Stimulated activated CD4-positive, alpha-beta T cell treated with anti-CD3 and anti-CD28 coated beads, Interleukin-2, amount 100 ng/mL, for 4 hours (primary cell): Measurements from ENCODE around the gene ANKS6.

Source experiments
- DNase-seq: peaks from one replicate; pipeline ENCODE4 v3.0.0-alpha.2; 2020; ENCODE audit warnings: low read depth

ANKS6 gene

DNA sequence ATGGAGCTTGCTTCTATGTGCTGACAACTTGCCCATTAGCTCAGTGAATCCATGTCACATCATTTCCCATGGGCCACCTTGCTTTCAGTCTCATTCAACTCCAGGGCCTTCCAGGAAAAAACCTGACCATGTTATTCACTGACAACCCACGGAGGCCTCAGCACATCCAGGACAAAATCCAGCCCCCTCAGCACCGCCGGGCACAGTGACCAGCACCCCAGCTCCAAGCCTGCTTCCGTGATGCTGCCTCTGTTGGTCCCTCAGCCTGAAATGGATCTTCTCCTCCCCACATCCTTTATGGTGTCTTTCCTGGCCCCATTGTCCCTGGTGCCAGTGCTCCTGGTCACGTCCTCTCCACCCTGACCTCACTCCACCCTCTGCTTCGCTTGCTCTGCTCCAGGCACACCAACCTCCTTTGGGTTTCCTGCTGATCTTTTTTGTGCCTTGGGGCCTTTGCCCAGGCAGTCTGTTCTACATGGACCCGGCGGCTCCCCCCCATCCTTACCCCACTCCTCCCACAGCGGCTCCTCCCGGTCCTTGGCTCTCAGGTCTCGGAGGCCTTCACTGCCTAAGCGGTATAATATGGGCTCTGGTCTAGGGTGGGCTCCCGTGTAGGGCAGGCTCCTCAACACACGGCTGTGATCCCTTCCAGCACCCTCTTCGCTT, 25.0 kb downstream of the ANKS6 start:
- DNase-seq, result no peak

GRCh38 chr9:98770717-98771116, 25.6 kb downstream of the ANKS6 start:
- DNase-seq, result no peak

- DNase-seq, result no peak
Observed at GRCh38 chr9:98768344-98768743, 28.0 kb downstream of the ANKS6 start.

DNA sequence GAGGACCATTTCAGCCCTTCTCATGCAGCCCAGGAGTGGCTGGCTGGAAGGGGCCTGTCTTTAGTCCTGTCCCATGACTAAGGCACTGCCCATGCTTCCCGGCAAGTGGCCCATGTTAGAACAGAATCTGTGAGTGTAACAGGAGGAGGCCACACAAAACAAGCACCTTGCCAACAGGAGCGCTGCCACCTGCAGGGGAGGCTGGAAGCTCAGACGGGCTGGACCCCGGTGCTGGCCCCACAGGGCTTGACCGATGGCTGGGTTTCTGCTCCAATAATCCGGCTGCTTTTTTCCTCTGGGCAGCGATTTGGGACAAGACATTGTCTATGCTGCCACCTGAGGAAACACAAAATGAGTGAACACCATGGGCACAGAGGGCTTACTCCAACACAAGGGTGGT, 28.4 kb downstream of the ANKS6 start:
- no peak for DNase-seq

GRCh38 chr9:98767196-98767595, 29.2 kb downstream of the ANKS6 start:
- DNase-seq, result no peak

DNA sequence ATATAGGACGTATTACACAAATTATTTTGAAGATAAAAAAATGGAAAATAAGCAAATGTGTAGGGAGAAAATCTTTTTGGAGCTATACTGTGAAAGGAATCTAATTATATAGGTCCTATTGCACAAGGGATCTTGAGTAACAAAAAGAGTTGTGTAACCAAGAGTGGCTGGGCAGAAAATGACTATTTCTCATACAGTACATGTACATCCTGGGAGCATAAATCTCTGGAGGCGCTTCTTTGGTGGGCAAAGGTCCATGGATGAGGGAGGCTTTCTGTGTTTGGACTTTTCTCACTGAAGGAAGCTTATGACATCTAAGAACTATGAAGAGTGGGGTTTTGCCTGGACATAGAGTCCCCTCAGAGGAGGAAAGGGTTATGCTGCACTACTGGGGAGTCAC, 29.8 kb downstream of the ANKS6 start:
- DNase-seq, result no peak

GRCh38 chr9:98765256-98765655, 31.1 kb downstream of the ANKS6 start:
- DNase-seq, result no peak

DNA sequence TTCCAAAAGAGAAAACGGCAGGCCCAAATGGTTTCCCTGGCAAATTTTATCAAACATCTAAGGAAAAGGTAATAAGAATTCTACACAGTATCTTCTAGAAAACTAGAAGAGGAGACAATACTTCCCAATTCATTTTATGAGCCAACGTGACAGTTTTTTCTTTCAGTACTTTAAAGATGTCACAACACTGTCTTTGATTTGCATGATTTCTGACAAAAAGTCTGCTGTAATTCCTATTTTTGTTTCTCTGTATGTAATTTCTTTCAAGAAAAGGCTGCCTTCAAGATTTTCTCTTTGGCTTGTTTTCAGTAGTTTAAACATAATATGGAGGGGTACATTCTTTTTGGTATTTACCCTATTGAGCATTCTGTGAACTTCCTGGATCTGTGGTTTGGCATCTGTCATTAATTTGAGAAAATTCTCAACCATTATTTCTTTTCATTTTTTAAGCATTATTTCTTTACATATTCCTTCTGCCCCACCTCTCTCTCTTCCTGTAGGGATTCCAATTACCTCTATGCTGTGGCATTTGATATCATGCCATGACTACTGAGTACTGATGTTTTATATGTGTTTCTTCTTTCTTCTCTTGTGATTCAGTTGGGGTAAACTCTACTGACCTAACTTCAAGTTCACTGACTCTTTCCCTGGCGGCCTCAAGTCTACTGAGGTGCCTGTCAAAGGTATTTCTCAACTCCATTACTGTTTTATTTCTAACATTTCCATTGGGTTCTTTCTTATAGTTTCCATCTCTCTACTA, 32.2 kb downstream of the ANKS6 start:
- DNase-seq, result no peak

DNA sequence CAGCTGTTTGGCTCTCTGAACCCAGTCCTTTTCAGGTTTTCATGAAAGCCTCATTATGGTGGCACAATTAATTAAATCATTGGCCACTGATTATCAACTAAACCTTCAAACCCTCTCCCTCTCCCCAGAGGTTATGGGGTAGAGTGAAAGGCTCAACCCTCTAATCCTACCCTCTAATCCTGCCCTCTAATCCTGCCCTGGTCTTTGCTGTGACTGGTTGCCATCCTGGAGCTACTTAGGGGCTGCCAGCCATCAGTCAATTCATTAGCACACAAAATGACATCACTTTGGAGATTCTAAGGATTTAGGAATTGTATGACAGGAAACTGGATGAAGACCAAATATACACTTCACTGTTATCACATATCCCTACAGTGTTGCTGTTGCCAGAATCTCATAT, 36.1 kb downstream of the ANKS6 start:
- DNase-seq, result no peak

DNA sequence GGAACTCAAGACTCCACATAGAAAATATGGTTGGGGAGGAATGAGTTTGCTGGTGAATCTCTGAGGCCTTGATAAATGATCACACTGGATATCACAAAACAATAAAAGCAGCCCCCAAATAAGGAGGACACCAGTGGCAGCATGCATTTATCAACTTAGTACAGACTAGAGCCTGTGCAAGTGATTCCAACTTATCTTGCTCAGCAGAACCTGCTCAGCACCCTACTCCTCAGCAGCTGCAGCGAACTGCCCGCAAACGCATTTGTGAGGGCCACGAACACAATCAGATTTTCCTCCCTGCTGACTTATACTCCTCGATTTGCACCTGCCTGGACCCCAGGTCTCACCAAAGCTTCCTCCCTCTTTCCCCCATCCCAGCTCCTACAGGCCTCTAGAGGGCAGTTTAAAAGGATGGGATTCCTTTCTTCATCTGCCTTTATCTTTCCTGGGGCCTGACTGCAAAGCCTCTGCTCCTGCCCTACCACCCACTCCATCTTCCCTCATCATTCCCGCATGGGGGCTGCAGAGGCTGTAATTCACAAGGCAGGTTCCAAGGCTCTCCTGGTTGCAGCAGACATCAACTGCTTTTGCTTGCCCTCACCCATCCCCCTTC, 41.2 kb downstream of the ANKS6 start:
- DNase-seq, result no peak

DNA sequence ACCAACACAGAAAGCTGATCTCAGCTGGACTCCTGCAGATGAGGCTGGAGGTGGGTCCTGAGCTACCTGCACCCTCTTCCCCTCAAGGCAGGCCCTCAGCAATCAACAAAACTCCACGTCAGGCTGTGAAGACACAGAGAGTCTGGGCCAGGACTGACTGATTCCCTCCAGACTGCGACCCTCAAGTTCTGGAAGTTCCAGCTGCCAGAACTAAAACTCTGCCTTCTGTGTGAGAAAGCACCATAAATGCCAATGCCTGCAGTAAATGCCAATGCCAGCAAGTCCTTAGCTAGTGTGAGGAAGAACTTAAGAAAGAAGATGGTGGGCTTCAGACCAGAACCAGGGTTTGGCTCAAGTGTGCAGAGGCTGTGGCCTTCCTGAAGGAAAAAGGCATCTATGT, 45.1 kb downstream of the ANKS6 start:
- no peak for DNase-seq

- DNase-seq, result no peak
Observed at GRCh38 chr9:98750364-98751060, 45.8 kb downstream of the ANKS6 start.

DNA sequence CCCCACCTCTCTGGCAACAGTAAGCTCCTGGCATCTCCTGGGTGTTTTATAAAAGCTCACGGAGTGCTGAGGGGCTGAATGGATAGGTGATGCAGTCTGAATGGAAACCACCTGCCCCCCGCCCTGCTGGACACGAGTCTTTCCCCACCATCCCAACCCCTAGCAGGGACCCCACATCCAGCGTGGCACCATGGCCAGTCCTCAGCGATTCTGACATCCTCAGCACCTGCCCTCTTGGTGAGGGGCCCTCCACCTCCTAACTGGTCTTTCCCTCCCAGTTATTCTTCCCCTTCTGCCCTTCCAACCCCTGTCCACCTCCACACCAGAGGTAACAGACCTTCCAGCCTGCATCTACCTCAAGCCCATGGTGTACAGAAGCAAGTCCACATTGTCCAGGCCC, 48.9 kb downstream of the ANKS6 start:
- no peak for DNase-seq

- DNase-seq, result no peak
Observed at GRCh38 chr9:98745470-98745869, 50.9 kb downstream of the ANKS6 start.

DNA sequence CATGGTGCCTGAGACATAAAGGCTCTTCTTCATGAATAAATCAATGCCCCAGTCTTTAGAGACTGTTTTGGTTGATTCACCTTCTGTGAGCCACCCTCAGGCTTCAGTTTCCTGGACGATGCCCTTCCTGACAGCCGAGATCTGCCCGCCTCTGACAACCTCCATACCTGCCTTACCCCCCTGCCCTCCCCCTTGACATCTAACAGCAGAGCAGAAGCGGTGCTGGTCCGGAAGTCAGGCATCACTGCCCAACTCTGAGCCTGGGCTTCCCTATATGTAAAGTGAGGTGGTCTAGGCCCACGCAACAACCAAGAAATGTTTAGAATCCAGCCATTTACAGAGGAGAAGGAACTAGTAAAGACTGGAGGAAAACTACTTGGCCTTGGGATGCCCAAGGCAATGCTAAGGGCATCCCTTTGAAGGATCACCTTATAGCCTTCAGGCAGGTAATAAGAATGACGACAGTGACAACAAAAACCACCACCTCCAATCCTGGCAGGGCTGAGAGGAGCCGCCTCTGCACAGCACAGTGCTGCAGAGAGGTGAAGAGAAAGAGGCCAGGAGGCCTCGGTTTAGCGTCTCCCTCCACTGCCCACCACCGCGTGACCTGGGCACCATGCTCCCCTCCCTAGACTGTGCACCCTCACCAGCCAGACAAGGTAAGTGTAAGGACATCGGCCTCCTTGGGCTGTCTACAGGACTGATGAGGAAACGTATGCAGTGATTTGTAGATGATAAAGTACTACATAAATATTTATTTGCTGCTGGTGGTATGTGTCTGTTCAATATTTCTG, 52.3 kb downstream of the ANKS6 start:
- no peak for DNase-seq

DNA sequence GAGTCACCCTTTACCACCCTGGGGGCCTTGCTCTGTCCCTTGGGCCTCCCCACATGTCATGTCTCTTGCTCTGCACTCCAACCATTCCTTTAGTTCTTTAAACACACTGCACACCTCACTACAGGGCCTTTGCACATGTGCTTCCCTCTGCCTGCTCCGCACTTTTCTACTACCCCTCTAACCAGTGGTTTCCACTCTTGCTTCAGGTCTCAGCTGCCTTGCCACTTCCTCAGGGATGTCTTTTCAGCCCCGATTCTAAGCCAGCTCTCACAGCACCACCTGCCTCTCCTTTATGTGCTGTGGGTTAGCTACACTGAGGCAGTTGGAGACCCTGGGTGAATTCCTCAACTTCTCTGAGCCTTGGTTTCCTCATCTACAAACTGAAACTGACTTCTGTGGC, 53.0 kb downstream of the ANKS6 start:
- DNase-seq, result no peak

- no peak for DNase-seq
Observed at GRCh38 chr9:98742325-98743280, 53.8 kb downstream of the ANKS6 start.

- no peak for DNase-seq
Observed at GRCh38 chr9:98740226-98740881, 56.0 kb downstream of the ANKS6 start.

- no peak for DNase-seq
Observed at GRCh38 chr9:98738741-98739140, 57.6 kb downstream of the ANKS6 start.

DNA sequence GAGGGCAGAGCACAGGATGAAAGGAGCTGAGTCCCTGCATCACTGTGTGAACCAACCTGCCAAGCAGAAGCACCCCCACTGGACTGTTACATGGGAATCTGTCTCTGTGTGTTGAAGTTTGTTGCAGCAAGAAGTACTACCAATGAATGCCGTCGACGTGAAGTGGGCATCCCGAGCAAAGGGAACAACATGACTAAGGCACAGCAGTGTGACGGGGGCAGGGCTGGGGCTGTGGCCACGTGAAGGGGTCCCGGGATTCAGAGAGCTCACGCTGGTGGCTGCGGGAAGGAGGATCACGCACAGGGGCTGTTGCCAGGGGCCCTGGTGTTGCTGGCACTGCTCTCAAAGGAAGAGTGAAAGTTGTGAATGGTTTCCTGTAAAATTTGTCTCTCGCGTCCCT, 60.1 kb downstream of the ANKS6 start:
- no peak for DNase-seq
